ENCODE measurements around the gene LBP.
A peak's percentile ranks its signal among the peaks of the same experiment; 100 is the strongest.
"Not testable (repeated sequence)": the region's sequence is repeated elsewhere in the genome, so short reads cannot be mapped to it uniquely, and the experiment has no call there.

The LBP gene

GRCh38 chr20:38402089-38402488 is 55.8 kb downstream of the LBP start:
- no peak for DNase-seq (ENCODE audit: low read depth)

DNA sequence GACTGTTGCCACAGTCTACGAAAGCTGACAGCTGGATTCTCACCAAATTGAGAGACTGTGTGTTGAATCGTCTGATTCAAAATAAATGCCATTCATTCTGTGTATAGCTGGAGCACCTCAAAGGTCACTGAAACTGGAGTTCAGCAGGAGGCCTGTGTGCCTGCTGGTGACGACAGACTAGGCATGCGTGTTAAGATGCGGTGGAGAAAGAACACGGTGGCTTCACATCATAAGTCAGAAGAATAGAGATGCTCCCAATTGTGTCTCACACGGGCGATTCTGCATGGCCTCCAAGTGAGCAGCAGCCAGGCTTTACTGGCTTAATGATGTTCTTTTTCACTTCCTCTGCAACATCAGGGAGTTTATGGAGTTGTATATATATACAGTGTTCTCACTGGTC is 56.5 kb downstream of the LBP start:
- no peak for DNase-seq (ENCODE audit: low read depth)

DNA sequence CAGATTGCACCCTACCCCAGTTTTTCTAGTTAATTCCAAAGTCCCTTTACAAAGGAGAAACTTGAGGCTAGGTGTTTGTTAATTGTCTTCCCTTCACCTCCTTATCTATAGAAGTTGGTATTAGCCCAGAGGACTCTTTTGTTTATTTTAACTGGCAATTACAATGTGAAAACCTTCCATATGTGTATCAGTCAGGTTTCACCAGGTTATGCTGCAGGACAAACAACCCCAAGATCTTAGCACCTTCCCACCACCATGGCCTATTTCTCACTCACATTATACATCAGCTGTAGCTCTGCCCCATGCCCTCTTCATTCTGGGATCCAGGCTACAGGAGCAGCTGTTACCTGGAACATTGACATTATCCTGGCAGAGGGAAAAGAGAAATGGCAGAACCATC is 57.7 kb downstream of the LBP start:
- DNase-seq (ENCODE audit: low read depth), result no peak

DNA sequence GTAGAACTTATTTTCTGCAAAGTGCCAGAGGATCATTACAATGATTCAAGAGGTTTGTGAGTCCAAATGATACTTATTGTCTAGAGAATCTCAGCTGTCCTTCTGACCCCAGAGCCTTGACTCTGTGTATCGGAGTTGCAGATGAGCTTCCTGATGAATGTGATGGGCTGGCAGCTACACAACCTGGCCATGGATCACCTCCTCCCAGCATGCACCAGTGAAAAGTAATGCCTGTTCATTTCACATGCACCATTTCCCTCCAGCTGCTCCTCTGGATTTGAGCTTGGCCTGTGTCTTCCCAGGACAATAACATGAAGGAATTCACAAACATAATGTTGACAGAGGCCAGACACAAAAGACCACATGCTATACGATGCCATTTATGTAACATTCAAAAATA is 58.9 kb downstream of the LBP start:
- DNase-seq (ENCODE audit: low read depth), result no peak

DNA sequence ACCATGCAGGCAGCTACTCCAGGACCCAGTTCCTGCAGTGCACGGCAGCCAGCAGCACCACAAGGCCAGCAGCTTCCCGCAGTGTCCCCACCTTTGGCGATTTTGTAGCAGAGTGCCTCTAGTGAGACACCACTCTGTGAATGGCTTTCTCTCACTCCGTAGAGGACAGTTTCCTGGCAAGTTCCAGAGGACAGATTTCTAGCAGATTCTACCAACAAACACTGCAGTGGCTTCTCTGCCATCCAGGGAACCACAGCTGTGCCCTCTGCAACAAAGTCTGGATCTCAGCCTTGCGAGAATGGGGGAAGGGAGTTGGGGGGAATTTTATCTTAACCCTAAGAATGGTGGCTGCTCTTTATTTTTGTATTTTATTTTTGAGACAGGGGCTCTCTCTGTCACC is 60.2 kb downstream of the LBP start:
- no peak for DNase-seq (ENCODE audit: low read depth)

DNA sequence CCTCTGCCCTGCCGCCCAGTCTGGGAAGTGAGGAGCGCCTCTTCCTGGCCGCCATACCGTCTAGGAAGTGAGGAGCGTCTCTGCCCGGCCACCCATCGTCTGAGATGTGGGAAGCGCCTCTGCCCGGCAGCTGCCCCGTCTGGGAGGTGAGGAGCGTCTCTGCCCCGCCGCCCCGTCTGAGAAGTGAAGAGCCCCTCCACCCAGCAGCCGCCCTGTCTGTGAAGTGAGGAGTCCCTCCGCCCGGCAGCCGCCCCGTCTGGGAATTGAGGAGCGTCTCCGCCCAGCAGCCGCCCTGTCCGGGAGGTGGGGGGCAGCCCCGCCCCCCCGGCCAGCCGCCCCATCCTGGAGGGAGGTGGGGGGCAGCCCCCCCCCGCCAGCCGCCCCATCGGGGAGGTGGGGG is 61.0 kb downstream of the LBP start:
- DNase-seq (ENCODE audit: low read depth), result no peak

DNA sequence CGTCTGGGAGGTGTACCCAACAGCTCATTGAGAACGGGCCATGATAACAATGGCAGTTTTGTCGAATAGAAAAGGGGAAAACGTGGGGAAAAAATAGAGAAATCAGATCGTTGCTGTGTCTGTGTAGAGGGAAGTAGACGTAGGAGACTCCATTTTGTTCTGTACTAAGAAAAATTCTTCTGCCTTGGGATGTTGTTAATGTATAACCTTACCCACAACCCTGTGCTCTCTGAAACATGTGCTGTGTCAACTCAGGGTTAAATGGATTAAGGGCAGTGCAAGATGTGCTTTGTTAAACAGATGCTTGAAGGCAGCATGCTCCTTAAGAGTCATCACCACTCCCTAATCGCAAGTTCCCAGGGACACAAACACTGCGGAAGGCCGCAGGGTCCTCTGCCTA is 61.5 kb downstream of the LBP start:
- not testable (repeated sequence) for DNase-seq (ENCODE audit: low read depth)

DNA sequence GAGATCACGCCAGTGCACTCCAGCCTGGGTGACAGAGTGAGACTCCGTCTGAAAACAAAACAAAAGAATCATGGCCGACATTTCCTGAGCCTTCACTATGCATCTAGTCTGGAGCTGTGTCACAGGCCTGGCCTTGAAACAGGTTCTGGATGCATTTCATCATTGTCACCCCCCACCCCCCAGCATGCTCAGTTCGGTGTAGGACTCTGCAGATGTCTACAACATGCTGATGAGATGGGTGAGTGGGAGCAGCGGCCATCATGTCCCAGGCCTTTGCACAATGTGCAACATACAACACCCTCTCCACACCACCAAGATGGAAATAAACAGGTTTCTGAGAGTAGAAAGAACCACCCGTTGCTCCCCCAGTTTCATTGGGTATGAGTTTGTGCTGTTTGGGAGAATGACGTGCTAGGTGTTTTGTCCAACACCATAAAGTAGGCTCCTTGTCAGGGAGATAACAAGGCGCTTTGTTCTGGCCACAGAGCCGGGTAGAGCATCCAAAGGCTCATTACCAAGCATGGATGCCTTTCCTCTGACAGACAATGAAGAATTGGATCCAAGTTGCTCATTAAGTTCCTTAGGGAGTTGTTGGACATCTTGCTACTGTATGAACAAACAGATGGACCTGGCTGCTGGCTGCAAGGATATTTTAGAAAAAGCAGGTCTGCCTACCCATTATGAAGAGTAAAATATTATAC is 66.7 kb downstream of the LBP start:
- no peak for DNase-seq (ENCODE audit: low read depth)

DNA sequence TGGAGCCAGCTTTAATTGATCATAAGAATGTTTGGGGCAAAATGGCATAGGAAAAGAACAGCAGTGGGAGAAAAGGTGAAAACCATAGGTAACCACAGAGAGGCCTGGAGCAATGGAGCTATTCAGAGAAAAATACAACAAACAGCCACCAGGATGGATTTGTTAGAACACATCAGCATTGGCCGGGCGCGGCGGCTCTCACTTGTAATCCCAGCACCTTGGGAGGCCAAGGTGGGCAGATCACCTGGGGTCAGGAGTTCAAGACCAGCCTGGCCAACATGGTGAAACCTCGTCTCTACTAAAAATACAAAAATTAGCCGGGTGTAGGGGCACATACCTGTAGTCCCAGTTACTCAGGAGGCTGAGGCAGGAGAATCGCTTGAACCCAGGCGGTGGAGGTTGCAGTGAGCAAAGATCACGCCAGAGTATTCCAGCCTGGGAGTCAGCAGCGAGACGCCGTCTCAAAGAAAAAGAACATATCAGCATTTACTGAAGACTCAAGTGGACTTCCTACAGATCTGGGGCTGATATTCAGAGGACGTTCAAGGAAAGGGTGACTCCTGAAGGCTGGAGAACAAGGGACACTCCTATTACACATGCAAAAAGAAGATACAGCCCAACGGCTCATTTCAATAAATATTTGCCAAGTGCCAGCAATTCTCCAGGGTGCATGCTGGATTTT is 68.6 kb downstream of the LBP start:
- no peak for DNase-seq (ENCODE audit: low read depth)

DNA sequence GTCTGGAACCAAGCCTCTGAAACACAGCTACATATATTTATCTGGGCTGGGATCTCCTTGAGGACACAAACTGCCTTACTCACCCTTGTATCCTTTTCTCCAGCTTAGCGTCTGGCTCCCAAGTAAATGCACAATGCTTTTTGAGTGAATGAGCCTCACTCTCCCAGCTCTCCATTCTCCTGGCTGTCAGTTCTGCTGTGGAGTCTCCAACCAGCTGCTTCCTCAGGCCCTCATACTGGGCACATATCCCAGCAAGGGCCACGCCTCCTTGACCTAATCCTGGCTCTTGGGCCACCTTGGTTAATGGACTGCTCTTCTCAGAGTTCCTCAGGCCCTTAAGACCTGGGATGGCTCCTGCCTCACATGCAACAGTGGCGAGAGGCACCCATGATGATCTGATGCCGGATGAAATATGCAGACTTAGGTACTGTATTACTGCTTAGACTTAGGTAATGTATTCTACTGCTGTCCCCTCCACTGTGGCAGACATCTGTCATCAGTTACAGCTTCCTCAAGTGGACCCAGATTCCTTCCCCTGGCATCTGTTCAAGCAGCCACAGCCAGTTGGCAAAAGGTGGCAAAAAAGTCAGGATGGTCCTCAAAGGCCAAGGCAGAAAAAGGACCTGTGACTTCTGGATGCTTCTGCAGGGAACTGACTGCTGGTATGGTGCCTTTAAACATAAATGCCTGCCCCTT is 72.4 kb downstream of the LBP start:
- peak; percentile 38 for DNase-seq (ENCODE audit: low read depth)

GRCh38 chr20:38420388-38421085 is 74.3 kb downstream of the LBP start:
- DNase-seq (ENCODE audit: low read depth), result no peak

DNA sequence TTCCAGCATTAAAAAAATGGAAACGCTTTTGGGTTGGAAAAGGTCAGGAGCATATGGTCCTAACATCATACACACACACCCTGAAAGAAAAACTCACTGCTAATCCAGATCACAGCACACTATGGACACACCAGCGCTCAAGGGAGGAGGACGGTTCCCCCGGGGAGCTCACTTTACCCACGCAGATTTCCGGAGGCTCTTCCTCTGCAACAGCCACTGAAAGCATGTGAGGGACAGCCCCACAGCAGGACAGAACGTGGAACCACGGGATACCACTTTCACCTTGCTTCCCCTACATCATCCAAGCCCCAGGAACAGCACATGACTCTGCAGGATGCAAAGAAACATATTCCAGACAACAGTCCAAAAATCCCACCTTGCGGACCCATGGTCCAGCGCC is 75.6 kb downstream of the LBP start:
- no peak for DNase-seq (ENCODE audit: low read depth)

GRCh38 chr20:38423541-38423940 is 77.3 kb downstream of the LBP start:
- no peak for DNase-seq (ENCODE audit: low read depth)

DNA sequence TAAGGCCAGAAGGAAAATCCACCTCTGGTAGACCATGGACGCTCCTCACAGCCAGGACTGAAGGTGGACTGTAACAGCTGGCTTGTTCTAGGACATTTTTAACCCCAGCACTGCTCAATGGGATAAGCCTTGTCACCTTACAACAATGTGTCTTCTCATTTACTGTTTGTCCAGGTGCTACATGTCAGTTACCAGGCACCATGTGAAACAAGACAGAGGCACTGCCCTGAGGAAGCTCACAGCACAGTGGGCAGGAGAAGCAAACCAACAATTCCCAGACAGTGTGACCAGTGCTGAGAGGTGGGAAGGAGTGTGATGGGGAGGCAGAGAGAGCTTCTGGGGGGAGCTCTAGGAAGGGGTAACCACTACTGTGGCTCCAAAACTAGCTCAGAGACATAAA is 78.1 kb downstream of the LBP start:
- no peak for DNase-seq (ENCODE audit: low read depth)

GRCh38 chr20:38426006-38426897 is 80.0 kb downstream of the LBP start:
- peak; percentile 95 for DNase-seq (ENCODE audit: low read depth)

Data from iris pigment epithelial cell (primary cell).